ENCODE measurements around the gene PTTG2.

DNA sequence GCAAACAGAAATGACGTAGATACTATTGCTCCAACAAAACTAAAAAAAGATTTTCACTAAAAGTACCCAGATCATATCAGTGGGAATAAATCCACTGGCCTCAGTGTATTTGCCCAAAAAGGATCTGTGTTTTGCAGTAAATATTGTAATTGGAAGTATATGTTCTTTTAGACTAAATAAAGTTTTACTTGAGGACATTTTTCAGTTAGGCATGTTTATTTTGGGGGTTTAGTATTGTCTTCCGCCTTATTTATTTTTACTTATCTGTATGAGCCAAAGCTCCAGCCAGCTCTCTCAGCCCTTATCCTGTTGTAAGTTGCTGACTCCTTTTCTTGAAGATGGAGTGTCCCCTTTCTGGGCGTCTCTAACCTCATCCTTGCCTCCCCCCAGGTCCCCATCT is 49.8 kb downstream of the PTTG2 start:
- TF ChIP-seq, protein P1, sequence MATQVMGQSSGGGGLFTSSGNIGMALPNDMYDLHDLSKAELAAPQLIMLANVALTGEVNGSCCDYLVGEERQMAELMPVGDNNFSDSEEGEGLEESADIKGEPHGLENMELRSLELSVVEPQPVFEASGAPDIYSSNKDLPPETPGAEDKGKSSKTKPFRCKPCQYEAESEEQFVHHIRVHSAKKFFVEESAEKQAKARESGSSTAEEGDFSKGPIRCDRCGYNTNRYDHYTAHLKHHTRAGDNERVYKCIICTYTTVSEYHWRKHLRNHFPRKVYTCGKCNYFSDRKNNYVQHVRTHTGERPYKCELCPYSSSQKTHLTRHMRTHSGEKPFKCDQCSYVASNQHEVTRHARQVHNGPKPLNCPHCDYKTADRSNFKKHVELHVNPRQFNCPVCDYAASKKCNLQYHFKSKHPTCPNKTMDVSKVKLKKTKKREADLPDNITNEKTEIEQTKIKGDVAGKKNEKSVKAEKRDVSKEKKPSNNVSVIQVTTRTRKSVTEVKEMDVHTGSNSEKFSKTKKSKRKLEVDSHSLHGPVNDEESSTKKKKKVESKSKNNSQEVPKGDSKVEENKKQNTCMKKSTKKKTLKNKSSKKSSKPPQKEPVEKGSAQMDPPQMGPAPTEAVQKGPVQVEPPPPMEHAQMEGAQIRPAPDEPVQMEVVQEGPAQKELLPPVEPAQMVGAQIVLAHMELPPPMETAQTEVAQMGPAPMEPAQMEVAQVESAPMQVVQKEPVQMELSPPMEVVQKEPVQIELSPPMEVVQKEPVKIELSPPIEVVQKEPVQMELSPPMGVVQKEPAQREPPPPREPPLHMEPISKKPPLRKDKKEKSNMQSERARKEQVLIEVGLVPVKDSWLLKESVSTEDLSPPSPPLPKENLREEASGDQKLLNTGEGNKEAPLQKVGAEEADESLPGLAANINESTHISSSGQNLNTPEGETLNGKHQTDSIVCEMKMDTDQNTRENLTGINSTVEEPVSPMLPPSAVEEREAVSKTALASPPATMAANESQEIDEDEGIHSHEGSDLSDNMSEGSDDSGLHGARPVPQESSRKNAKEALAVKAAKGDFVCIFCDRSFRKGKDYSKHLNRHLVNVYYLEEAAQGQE (IDR thresholded peaks at IDR 0.05; ENCODE audit: low read depth), result no peak
- TF ChIP-seq TEAD4 (IDR thresholded peaks at IDR 0.05) (no peak), RAD21 (IDR thresholded peaks at IDR 0.05; ENCODE audit: low read depth) (no peak), FOXM1 (IDR thresholded peaks at IDR 0.05; ENCODE audit: borderline replicate concordance, low read depth) (no peak), CREB1 (IDR thresholded peaks at IDR 0.05; ENCODE audit: low read depth) (no peak), YY1 (IDR thresholded peaks at IDR 0.05; ENCODE audit: low read depth) (no peak), TAF1 (IDR thresholded peaks at IDR 0.05; ENCODE audit: low read depth) (no peak), TCF12 (IDR thresholded peaks at IDR 0.05; ENCODE audit: low read depth) (no peak), NFIC (IDR thresholded peaks at IDR 0.05) (no peak)
- TF ChIP-seq, protein P2, sequence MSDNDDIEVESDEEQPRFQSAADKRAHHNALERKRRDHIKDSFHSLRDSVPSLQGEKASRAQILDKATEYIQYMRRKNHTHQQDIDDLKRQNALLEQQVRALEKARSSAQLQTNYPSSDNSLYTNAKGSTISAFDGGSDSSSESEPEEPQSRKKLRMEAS (IDR thresholded peaks at IDR 0.05), result no peak
- TF ChIP-seq, protein P3, sequence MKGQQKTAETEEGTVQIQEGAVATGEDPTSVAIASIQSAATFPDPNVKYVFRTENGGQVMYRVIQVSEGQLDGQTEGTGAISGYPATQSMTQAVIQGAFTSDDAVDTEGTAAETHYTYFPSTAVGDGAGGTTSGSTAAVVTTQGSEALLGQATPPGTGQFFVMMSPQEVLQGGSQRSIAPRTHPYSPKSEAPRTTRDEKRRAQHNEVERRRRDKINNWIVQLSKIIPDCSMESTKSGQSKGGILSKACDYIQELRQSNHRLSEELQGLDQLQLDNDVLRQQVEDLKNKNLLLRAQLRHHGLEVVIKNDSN (IDR thresholded peaks at IDR 0.05), result no peak
